Hepatocyte (in vitro differentiated cells): ENCODE results near the gene ZNF385D. TPM values are rescaled to one million over a fixed set of nuclear protein-coding genes. Genes with fewer than 3 reads are reported as not detected.

Experiments
- DNase-seq: peaks from one replicate; pipeline ENCODE4 v3.0.0-alpha.2; 2016; ENCODE audit warnings: low spot score
- H2AFZ ChIP-seq: fragments of 200-600 bp; sonication (generic); 2 replicates; pipeline ENCODE4 v1.6.0; 2016; ENCODE audit warnings: antibody characterized with exemption, mild to moderate bottlenecking
- H3K27ac ChIP-seq: fragments of 200-600 bp; sonication (generic); 2 replicates; pipeline ENCODE4 v1.5.1; 2016; ENCODE audit warnings: mild to moderate bottlenecking
- H3K27me3 ChIP-seq: fragments of 200-600 bp; sonication (generic); 2 replicates; pipeline ENCODE4 v1.6.1; 2016
- H3K36me3 ChIP-seq: fragments of 200-600 bp; sonication (generic); replicated peaks from 2 replicates; pipeline ENCODE4 v1.5.1; 2016; ENCODE audit warnings: low read depth; ENCODE audit not compliant: insufficient read depth
- H3K4me1 ChIP-seq: fragments of 200-600 bp; sonication (generic); 2 replicates; pipeline ENCODE4 v1.5.1; 2016; ENCODE audit warnings: mild to moderate bottlenecking, moderate library complexity; ENCODE audit not compliant: insufficient read depth
- H3K4me2 ChIP-seq: fragments of 200-600 bp; sonication (generic); 2 replicates; pipeline ENCODE4 v1.6.0; 2016
- H3K4me3 ChIP-seq: fragments of 200-600 bp; sonication (generic); 2 replicates; pipeline ENCODE4 v1.5.1; 2016; ENCODE audit warnings: mild to moderate bottlenecking
- H3K79me2 ChIP-seq: fragments of 200-600 bp; sonication (generic); 2 replicates; pipeline ENCODE4 v1.6.0; 2017; ENCODE audit warnings: mild to moderate bottlenecking
- H3K9me2 ChIP-seq: fragments of 200-600 bp; sonication (generic); replicated peaks from 2 replicates; pipeline ENCODE4 v1.6.0; 2017; ENCODE audit warnings: mild to moderate bottlenecking; ENCODE audit not compliant: insufficient read depth
- H3K9me3 ChIP-seq: fragments of 200-600 bp; sonication (generic); 2 replicates; pipeline ENCODE4 v1.5.1; 2016; ENCODE audit warnings: low read depth, mild to moderate bottlenecking
- H4K20me1 ChIP-seq: fragments of 200-600 bp; sonication (generic); 2 replicates; pipeline ENCODE4 v1.6.0; 2016; ENCODE audit warnings: mild to moderate bottlenecking; ENCODE audit not compliant: insufficient read depth, poor library complexity, severe bottlenecking
- CTCF ChIP-seq: fragments of 200-600 bp; sonication (generic); IDR thresholded peaks from 2 replicates; pipeline ENCODE4 v1.5.1; 2016; ENCODE audit warnings: antibody characterized with exemption, mild to moderate bottlenecking; ENCODE audit not compliant: poor library complexity
- EZH2 ChIP-seq: fragments of 200-600 bp; sonication (generic); IDR thresholded peaks from 2 replicates; pipeline ENCODE4 v1.6.1; 2016; ENCODE audit warnings: antibody characterized with exemption, mild to moderate bottlenecking, borderline replicate concordance
- EZH2phosphoT487 ChIP-seq: fragments of 200-600 bp; sonication (generic); IDR thresholded peaks from one replicate; pipeline ENCODE4 v1.6.1; 2018; ENCODE audit warnings: antibody characterized with exemption, mild to moderate bottlenecking, low read depth, moderate library complexity; ENCODE audit not compliant: unreplicated experiment, severe bottlenecking
- WGBS: methylation state at CpG from one replicate; pipeline ENCODE4 v1.1.6; 2016; ENCODE audit warnings: low lambda C conversion rate; ENCODE audit errors: missing lambda C conversion rate; 5-methylcytosine and 5-hydroxymethylcytosine counted together
- polyA plus RNA-seq: library from polyadenylated mRNA; unstranded; fragments of >200 nt; fragmentation: Nextera tagmentation; extraction: Ambion mirVana; gene quantifications from 2 replicates; pipeline ENCODE4 v1.2.1, GENCODE V29; 2016
- total RNA-seq: library from RNA; depleted of rRNA; stranded (reverse); fragments of >200 nt; gene quantifications from 2 replicates; pipeline ENCODE4 v1.2.3, GENCODE V29; 2014

The ZNF385D gene
- total and polyA plus RNA-seq, 2 experiments from 2014 or later: 4.9 to 7.4 TPM

GRCh38 chr3:21654241-21654640 is 96.8 kb downstream of the ZNF385D start:
- no peaks in the 10 kb centered on the region for H3K9me2 ChIP-seq
- H3K4me2 ChIP-seq: no peak overlapping the region
- no peaks in the 10 kb centered on the region for H4K20me1 ChIP-seq
- H3K27me3 ChIP-seq: no peaks in the 10 kb centered on the region
- TF ChIP-seq EZH2phosphoT487: no peak
- TF ChIP-seq CTCF: no peak
- TF ChIP-seq EZH2: no peak
- no peak overlapping the region for H2AFZ ChIP-seq
- no peak overlapping the region for H3K4me3 ChIP-seq
- 72% methylated on average over 5 of the region's 5 CpGs for WGBS
- no peaks in the 10 kb centered on the region for H3K4me1 ChIP-seq
- H3K79me2 ChIP-seq: no peaks in the 10 kb centered on the region
- H3K27ac ChIP-seq: no peak overlapping the region
- no peaks in the 10 kb centered on the region for H3K36me3 ChIP-seq
- no peak for DNase-seq
- H3K9me3 ChIP-seq: no peaks in the 10 kb centered on the region

- Histone ChIP-seq H4K20me1 (no peaks in the 10 kb centered on the region), H3K79me2 (no peaks in the 10 kb centered on the region), H3K27ac (no peak overlapping the region), H2AFZ (no peak overlapping the region), H3K4me2 (no peak overlapping the region), H3K36me3 (no peaks in the 10 kb centered on the region), H3K27me3 (no peaks in the 10 kb centered on the region), H3K9me2 (no peaks in the 10 kb centered on the region), H3K9me3 (no peaks in the 10 kb centered on the region), H3K4me3 (no peak overlapping the region), H3K4me1 (no peaks in the 10 kb centered on the region)
- 75% methylated on average over 1 of the region's 1 CpG for WGBS
- TF ChIP-seq EZH2 (no peak), CTCF (no peak), EZH2phosphoT487 (no peak)
- DNase-seq: no peak
Measured at GRCh38 chr3:21649519-21649918, 101.5 kb downstream of the ZNF385D start.

GRCh38 chr3:21647961-21648360 is 103.0 kb downstream of the ZNF385D start:
- WGBS: 71% methylated on average over 4 of the region's 4 CpGs
- no peaks in the 10 kb centered on the region for H3K9me2 ChIP-seq
- no peak overlapping the region for H2AFZ ChIP-seq
- H3K79me2 ChIP-seq: no peaks in the 10 kb centered on the region
- H3K27me3 ChIP-seq: no peaks in the 10 kb centered on the region
- no peak for DNase-seq
- no peak overlapping the region for H3K4me3 ChIP-seq
- no peaks in the 10 kb centered on the region for H3K9me3 ChIP-seq
- TF ChIP-seq EZH2 (no peak), EZH2phosphoT487 (no peak), CTCF (no peak)
- no peak overlapping the region for H3K27ac ChIP-seq
- H3K36me3 ChIP-seq: no peaks in the 10 kb centered on the region
- H3K4me2 ChIP-seq: no peak overlapping the region
- no peaks in the 10 kb centered on the region for H3K4me1 ChIP-seq
- no peaks in the 10 kb centered on the region for H4K20me1 ChIP-seq
